Esophagus squamous epithelium (tissue), 4 donors: ENCODE results near the gene RRAS2.

Experiments
- CTCF ChIP-seq, 6 experiments: fragments of 450-650 bp in 4 of 6; fragments of 200-600 bp in 2 of 6; sonication (generic) in 2 of 6; IDR thresholded peaks; one replicate each; pipeline ENCODE4 v1.5.1; 2016 to 2019; ENCODE audit warnings: antibody characterized with exemption in 6 of 6, mild to moderate bottlenecking in 4 of 6, moderate library complexity in 4 of 6
- POLR2A ChIP-seq, 4 donors: fragments of 450-650 bp; IDR thresholded peaks; one replicate each; pipeline ENCODE4 v1.6.1; 2017; ENCODE audit warnings: antibody characterized with exemption in 4 of 4, mild to moderate bottlenecking in 4 of 4, moderate library complexity in 3 of 4

- TF ChIP-seq CTCF (IDR thresholded peaks at IDR 0.05), result no peak
- TF ChIP-seq POLR2A (IDR thresholded peaks at IDR 0.05), result no peak
These were observed 116.8 kb downstream of the RRAS2 start for GRCh38 chr11:14242187-14242586.
